Stomach smooth muscle (tissue), 2 donors: Measurements from ENCODE around the gene KLF4.
"Not testable (repeated sequence)": the region's sequence is repeated elsewhere in the genome, so short reads cannot be mapped to it uniquely, and the experiment has no call there.

Experiments
- H3K27ac ChIP-seq: one replicate; pipeline ENCODE4 v1.7.0; 2013; ENCODE audit warnings: mild to moderate bottlenecking, low read length, inconsistent platforms
- H3K27me3 ChIP-seq, 2 donors: one replicate each; pipeline ENCODE4 v1.7.0; 2013; ENCODE audit warnings: low read length in 2 of 2; ENCODE audit not compliant: insufficient read depth in 2 of 2, control insufficient read depth in 1 of 2
- H3K36me3 ChIP-seq, 2 donors: one replicate each; pipeline ENCODE4 v1.7.0; 2013; ENCODE audit warnings: low read length in 2 of 2; ENCODE audit not compliant: control insufficient read depth in 2 of 2, insufficient read depth in 2 of 2
- H3K4me1 ChIP-seq: one replicate; pipeline ENCODE4 v1.7.0; 2013; ENCODE audit warnings: low read length; ENCODE audit not compliant: control insufficient read depth, insufficient read depth
- H3K4me3 ChIP-seq, 2 donors: one replicate each; pipeline ENCODE4 v1.7.0; 2013; ENCODE audit warnings: low read length in 2 of 2
- H3K9ac ChIP-seq, 2 donors: one replicate each; pipeline ENCODE4 v1.7.0; 2013; ENCODE audit warnings: low read length in 2 of 2, mild to moderate bottlenecking in 1 of 2
- H3K9me3 ChIP-seq, 2 donors: one replicate each; pipeline ENCODE4 v1.7.0; 2013; ENCODE audit warnings: low read length in 2 of 2; ENCODE audit not compliant: control insufficient read depth in 2 of 2
- donor health status: healthy.
- donor health status: Pancreatic carcinoma.

KLF4 gene

GRCh38 chr9:107502464-107502863 is 12.9 kb upstream of the KLF4 start:
- Histone ChIP-seq H3K27ac (no peak overlapping the region), H3K27me3 (no peaks in the 10 kb centered on the region), H3K4me1 (peaks cover 3% of the 10 kb centered on the region), H3K36me3 (no peaks in the 10 kb centered on the region), H3K9me3 (no peaks in the 10 kb centered on the region), H3K4me3 (no peak overlapping the region), H3K9ac (no peak overlapping the region)

- H3K36me3 ChIP-seq, H3K27ac ChIP-seq, H3K9ac ChIP-seq, H3K4me3 ChIP-seq, H3K27me3 ChIP-seq, H3K4me1 ChIP-seq, H3K9me3 ChIP-seq: not testable (repeated sequence)
These were observed 11.0 kb upstream of the KLF4 start for GRCh38 chr9:107500421-107501200.

- Histone ChIP-seq H3K27me3 (no peaks in the 10 kb centered on the region), H3K9ac (no peak overlapping the region), H3K27ac (no peak overlapping the region), H3K4me3 (no peak overlapping the region), H3K9me3 (no peaks in the 10 kb centered on the region), H3K36me3 (no peaks in the 10 kb centered on the region), H3K4me1 (no peaks in the 10 kb centered on the region)
These were observed 7.4 kb upstream of the KLF4 start for GRCh38 chr9:107496976-107497375.

GRCh38 chr9:107492381-107492970 is 2.9 kb upstream of the KLF4 start:
- H3K27me3 ChIP-seq: no peaks in the 10 kb centered on the region
- H3K9ac ChIP-seq: no peak overlapping the region
- no peak overlapping the region for H3K27ac ChIP-seq
- H3K9me3 ChIP-seq: no peaks in the 10 kb centered on the region
- H3K4me1 ChIP-seq: peaks cover 30% of the 10 kb centered on the region
- H3K4me3 ChIP-seq: no peak overlapping the region
- H3K36me3 ChIP-seq: no peaks in the 10 kb centered on the region

GRCh38 chr9:107491081-107492053 is 1.8 kb upstream of the KLF4 start:
- Histone ChIP-seq H3K27ac (peak overlapping the region; percentile 95), H3K9ac (peak overlapping the region; percentile 71 to 94), H3K9me3 (no peaks in the 10 kb centered on the region), H3K36me3 (peaks cover 0 to 9% of the 10 kb centered on the region in 2 donors), H3K4me1 (peaks cover 33% of the 10 kb centered on the region), H3K27me3 (no peaks in the 10 kb centered on the region), H3K4me3 (peak overlapping the region; percentile 84 to 93)

- peak overlapping the region; percentile 84 to 93 for H3K4me3 ChIP-seq
- not testable (repeated sequence) for H3K9me3 ChIP-seq, H3K36me3 ChIP-seq, H3K27me3 ChIP-seq
- H3K9ac ChIP-seq: peak overlapping the region; percentile 92 to 94
- H3K4me1 ChIP-seq: peaks cover 33% of the 10 kb centered on the region
- H3K27ac ChIP-seq: peak overlapping the region; percentile 95
These were observed 1.0 kb upstream of the KLF4 start for GRCh38 chr9:107490606-107490970.

GRCh38 chr9:107489144-107489673 is 360 bp downstream of the KLF4 start:
- Histone ChIP-seq H3K27ac (peak overlapping the region; percentile 75), H3K4me1 (peaks cover 33% of the 10 kb centered on the region), H3K4me3 (peak overlapping the region; percentile 87 to 88), H3K9ac (peak overlapping the region; percentile 76 to 85), H3K27me3 (no peaks in the 10 kb centered on the region), H3K9me3 (no peaks in the 10 kb centered on the region), H3K36me3 (peaks cover 5 to 9% of the 10 kb centered on the region in 2 donors)

- H3K9ac ChIP-seq: peak overlapping the region; percentile 76 to 85
- H3K27ac ChIP-seq: peak overlapping the region; percentile 75
- H3K27me3 ChIP-seq: no peaks in the 10 kb centered on the region
- peaks cover 5 to 9% of the 10 kb centered on the region in 2 donors for H3K36me3 ChIP-seq
- H3K9me3 ChIP-seq: no peaks in the 10 kb centered on the region
- H3K4me3 ChIP-seq: peak overlapping the region; percentile 87 to 88
- H3K4me1 ChIP-seq: peaks cover 33% of the 10 kb centered on the region
These were observed 1.0 kb downstream of the KLF4 start for GRCh38 chr9:107488375-107489143.

- Histone ChIP-seq H3K4me1 (peaks cover 33% of the 10 kb centered on the region), H3K27ac (peak overlapping the region; percentile 75), H3K36me3 (peaks cover 5 to 9% of the 10 kb centered on the region in 2 donors), H3K27me3 (no peaks in the 10 kb centered on the region), H3K9ac (peak overlapping the region; percentile 76 to 85), H3K9me3 (no peaks in the 10 kb centered on the region), H3K4me3 (peak overlapping the region; percentile 87 to 88)
These were observed 1.8 kb downstream of the KLF4 start for GRCh38 chr9:107487521-107488374.
